HG02981 (cell line): ENCODE results near the gene ELL.

Source experiments
- ATAC-seq: cut with Tn5 transposase; IDR thresholded peaks from one replicate; pipeline ENCODE4 v1.9.1; 2021; ENCODE audit warnings: mild to moderate bottlenecking, moderate library complexity; ENCODE audit not compliant: unreplicated experiment

ELL gene

GRCh38 chr19:18506101-18506930 is 15.6 kb downstream of the ELL start:
- no peak for ATAC-seq

GRCh38 chr19:18504886-18505610 is 16.8 kb downstream of the ELL start:
- no peak for ATAC-seq

- ATAC-seq, result peak; percentile 62
These were observed 17.6 kb downstream of the ELL start for GRCh38 chr19:18503971-18504885.

DNA sequence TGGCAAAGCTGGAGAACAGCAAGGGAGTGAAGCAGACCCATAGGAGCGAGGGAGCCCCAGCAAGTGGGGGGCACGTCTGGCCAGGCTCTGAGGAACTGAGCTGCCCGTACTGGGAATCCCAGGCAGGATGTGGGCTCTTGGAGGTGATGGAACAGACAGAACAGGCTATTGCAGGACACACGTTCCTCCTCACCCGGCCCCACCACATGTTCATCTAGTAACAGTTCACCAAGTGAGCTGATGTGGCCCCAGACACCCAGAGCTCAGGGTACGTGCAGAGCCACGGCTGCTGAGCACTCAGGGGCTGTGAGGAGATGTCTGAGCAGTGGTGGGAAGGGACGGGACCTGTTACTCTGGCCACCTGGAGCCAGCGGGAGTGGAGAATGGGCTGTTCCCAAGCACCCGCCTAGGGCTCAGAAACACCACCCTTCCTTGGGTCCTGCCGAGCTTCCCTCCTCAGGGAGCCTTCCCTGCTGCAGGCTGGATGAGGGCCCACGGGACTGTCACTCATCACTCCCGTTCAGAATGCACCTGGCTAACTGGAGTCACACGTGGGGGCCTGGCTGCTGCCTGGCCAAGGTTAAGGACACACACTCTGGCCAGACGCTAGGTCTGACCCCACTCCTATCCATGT is 18.4 kb downstream of the ELL start:
- ATAC-seq, result no peak

GRCh38 chr19:18502638-18503294 is 19.1 kb downstream of the ELL start:
- no peak for ATAC-seq

DNA sequence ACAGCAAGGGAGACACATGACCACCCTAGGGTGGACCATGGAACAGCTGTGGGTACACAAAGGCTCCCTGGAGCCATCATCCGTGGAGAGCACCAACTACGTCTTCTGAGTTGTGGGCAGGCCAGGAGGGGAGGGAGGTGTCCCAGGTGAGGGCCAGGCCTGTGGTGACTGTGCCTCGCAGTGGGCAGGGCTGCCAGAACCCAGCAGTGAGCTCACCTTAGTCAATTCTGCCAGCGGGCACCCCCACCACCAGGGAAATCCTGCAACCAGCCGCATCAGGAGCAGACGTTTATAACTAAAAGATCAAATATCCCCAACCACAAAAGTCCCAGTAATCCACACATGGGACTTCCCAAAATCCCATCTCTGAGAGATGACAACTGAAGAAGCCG is 19.6 kb downstream of the ELL start:
- ATAC-seq, result no peak

GRCh38 chr19:18501832-18502231 is 20.0 kb downstream of the ELL start:
- no peak for ATAC-seq

DNA sequence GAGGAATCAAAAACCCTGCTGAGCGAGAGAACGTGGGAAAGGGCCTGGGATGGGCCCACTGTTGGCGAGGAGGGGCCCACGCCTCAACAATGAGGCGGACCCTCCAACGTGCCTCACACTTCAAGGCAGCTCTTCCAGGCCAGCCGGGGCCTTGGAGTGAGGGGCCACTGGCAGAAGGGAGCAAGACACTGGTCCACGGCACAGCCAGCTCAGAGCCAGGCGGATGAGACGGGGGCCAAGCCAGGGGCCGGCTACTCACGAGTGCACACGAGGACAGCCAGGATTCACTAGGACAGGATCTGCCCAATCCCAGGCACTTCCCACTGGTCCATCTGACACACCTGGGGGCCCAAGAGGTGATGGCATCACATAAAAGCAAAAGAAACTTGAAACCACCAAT is 20.5 kb downstream of the ELL start:
- ATAC-seq, result no peak

GRCh38 chr19:18500799-18501198 is 21.1 kb downstream of the ELL start:
- no peak for ATAC-seq

- no peak for ATAC-seq
These were observed 21.5 kb downstream of the ELL start for GRCh38 chr19:18500376-18500775.

DNA sequence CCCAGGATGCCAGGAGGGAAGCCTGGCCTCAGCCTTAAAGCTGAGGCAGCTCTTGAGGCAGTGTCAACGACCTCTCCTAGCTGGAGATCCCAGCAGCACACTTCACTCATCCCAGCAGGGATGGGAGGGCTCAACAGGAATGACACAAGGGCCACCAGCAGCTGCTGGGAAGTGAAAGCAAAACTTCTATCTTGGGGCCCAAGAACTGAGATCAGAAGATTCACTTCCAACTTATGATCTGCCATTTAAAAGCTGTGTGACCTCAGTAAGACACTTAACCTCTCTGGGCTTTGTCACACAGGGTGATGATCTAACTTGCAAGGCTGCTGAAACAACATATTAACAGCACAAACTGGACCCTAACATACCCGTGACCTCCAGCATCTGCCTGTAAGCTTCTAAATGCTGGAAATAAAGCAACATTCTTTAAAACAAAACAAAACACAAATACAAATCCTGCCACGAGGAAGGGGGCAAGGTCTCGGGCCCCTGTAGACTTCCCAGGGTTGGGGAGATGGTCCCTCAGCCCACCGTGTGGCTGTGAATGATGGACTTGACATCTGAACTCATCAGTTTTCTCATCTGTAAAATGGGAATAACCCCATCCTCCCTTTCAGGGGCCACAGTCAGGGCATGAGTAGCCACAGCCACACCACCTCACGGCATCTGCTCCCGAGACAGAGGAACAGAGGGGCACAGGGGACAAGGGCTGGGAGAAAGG is 22.7 kb downstream of the ELL start:
- ATAC-seq, result no peak

GRCh38 chr19:18496980-18497256 is 25.0 kb downstream of the ELL start:
- no peak for ATAC-seq

DNA sequence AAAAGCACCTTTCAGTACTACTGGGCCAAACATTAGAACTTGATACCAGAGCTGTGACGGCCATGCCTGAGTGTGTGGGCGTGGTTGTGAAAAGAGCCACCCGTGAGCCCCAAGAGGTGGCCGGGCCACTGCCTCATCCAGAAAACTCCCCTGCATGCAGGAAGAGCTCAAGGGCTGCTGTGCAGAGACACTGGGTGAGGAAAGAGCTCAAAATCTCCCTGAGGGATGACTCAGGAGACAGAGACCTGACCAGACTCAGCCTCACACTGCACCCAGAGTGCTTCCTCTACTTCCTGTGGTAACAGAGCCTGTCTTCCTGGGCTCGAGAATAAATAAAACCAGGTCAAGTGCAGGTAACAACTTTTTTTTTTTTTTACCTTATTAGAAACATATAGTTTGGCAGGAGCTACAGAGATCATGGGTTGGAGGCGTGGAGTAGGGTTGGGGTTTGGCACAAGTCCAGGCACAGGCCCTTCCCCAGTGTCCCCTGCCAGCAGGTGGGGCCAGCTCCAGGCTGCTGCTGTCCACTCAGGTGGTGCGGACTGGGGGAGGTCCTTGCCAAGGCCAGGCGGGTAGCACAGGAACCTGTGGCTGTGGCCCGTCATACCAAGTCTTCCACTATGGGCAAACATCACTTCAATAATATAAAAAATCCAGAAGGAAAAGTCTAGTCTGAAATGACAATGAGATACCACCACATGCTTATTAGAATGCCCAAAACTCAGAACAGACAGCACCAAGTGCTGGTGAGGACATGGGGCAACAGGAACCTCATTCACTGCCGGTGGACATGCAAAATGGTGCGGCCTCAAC is 25.5 kb downstream of the ELL start:
- ATAC-seq, result no peak

- no peak for ATAC-seq
These were observed 26.5 kb downstream of the ELL start for GRCh38 chr19:18495204-18495911.

DNA sequence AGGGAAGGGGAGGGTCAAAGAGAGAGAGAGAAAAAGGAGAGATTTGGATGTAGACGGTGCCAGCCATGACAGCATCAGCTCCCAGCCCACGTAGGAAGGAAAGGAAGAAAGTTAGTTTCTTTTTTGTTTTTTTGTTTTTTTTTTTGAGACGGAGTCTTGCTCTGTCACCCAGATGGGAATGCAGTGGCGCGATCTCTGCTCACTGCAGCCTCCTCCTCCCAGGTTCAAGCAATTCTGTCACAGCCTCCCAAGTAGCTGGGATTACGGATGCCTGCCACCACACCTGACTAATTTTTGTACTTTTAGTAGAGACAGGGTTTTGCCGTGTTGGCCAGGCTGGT is 27.6 kb downstream of the ELL start:
- ATAC-seq, result no peak

GRCh38 chr19:18493440-18494266 is 28.2 kb downstream of the ELL start:
- ATAC-seq, result no peak
